DND-41 (cell line): ENCODE measurements around the gene CHRNB2.

Experiments used
- CTCF ChIP-seq: IDR thresholded peaks from 2 replicates; pipeline ENCODE4 v1.5.1; 2012; ENCODE audit warnings: borderline replicate concordance, low read length, moderate library complexity, mild to moderate bottlenecking; ENCODE audit not compliant: poor library complexity, severe bottlenecking; ENCODE audit errors: extremely low read depth
- EZH2 ChIP-seq: IDR thresholded peaks from 3 replicates; pipeline ENCODE4 v1.6.1; 2012; ENCODE audit warnings: borderline replicate concordance, low read depth, mild to moderate bottlenecking, moderate library complexity, low read length, inconsistent platforms; ENCODE audit not compliant: severe bottlenecking

GRCh38 chr1:154550657-154551056 lies 16.9 kb upstream of the CHRNB2 start:
- TF ChIP-seq CTCF (no peak), EZH2 (no peak)
